ENCODE results near the gene BAZ1A.

- TF ChIP-seq CTCF (conservative IDR thresholded peaks at IDR 0.05; ENCODE audit: low read depth in 2 of 2) (no peak), NANOG (IDR thresholded peaks at IDR 0.05; ENCODE audit: borderline replicate concordance) (no peak), POLR2AphosphoS5 (IDR thresholded peaks at IDR 0.05; ENCODE audit: low read depth) (no peak), ETS1 (IDR thresholded peaks at IDR 0.05) (no peak), JUNB (IDR thresholded peaks at IDR 0.05; ENCODE audit: unreplicated experiment) (no peak), CREB1 (CRISPR knock-in tag; IDR thresholded peaks at IDR 0.05; ENCODE audit: low read depth) (no peak), EZH2phosphoT487 (IDR thresholded peaks at IDR 0.05; ENCODE audit: unreplicated experiment) (no peak), EZH2 (IDR thresholded peaks at IDR 0.05; ENCODE audit: low read depth, unreplicated experiment) (no peak)
Observed at GRCh38 chr14:34826661-34827060, 48.5 kb downstream of the BAZ1A start.
